SK-MEL-5 (cell line): Measurements from ENCODE around the gene CHD1L. TPM values are rescaled to one million over a fixed set of nuclear protein-coding genes. Genes with fewer than 3 reads are reported as not detected.
"Not testable (repeated sequence)": the region's sequence is repeated elsewhere in the genome, so short reads cannot be mapped to it uniquely, and the experiment has no call there.

ENCODE experiments used
- DNase-seq: peaks from one replicate; pipeline ENCODE4 v3.0.0-alpha.2; 2016; ENCODE audit warnings: low read depth, low spot score
- in situ Hi-C: cut with HindIII; loops from 2 replicates; pipeline ENCODE4 v1.10.0; 2016; ENCODE audit warnings: low sequenced_read_pairs, high pct_unique_total_duplicates, low pct_unique_long_range_greater_than_20kb
- total RNA-seq: library from RNA; depleted of rRNA; stranded (reverse); fragments of >200 nt; shearing (Covaris generic); gene quantifications from 2 replicates; pipeline ENCODE4 v1.2.3, GENCODE V29; 2014; rRNA removed

Gene CHD1L
- total RNA-seq, 1 experiment from 2014 or later: 113 TPM

- in situ Hi-C loops, DNase-seq: not testable (repeated sequence)
Measured at GRCh38 chr1:147305803-147306202, 63.3 kb downstream of the CHD1L start.

GRCh38 chr1:147316968-147317367, 74.5 kb downstream of the CHD1L start:
- DNase-seq: no peak
- in situ Hi-C loops: no loop called here

- in situ Hi-C loops, DNase-seq: not testable (repeated sequence)
Measured at GRCh38 chr1:147326933-147327687, 84.6 kb downstream of the CHD1L start.

- DNase-seq: no peak
- in situ Hi-C loops: no loop called here
Measured at GRCh38 chr1:147334292-147334691, 91.8 kb downstream of the CHD1L start.

DNA sequence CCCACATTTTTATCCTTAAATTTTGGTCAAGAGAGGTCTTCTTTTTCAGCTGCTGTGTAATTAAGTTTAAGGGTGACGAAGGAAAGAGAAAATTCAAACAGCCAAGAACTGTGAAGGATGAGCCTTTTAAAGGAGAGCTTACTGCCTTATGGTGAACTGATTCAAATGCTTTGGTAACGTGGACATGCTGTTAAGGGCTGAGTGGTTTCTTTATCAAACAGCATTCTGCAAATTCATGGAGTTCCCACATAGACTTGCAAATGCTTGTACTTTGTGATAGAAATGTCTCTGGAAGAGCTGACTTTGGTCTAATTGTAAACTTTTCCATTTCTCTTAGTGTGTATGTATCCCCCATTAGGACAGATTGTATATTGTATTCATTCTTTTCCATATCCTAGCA, 93.8 kb downstream of the CHD1L start:
- in situ Hi-C loops: no loop called here
- no peak for DNase-seq

- in situ Hi-C loops: no loop called here
- DNase-seq: no peak
Measured at GRCh38 chr1:147337040-147337630, 94.7 kb downstream of the CHD1L start.

- in situ Hi-C loops: no loop called here
- DNase-seq: no peak
Measured at GRCh38 chr1:147338571-147338970, 96.1 kb downstream of the CHD1L start.

- in situ Hi-C loops: no loop called here
- peak; percentile 48 for DNase-seq
Measured at GRCh38 chr1:147341246-147341645, 98.8 kb downstream of the CHD1L start.

Other genes with a start within 250 kb of the CHD1L start
- 18.0 and 21.3 TPM in 2 replicates for gene PRKAB2, start 70.2 kb upstream of the CHD1L start, total RNA-seq
- gene FMO5, start 17.3 kb upstream of the CHD1L start, total RNA-seq: 0.98 and 1.4 TPM in 2 replicates